DND-41 (cell line): Measurements from ENCODE around the gene POU4F3.

Source experiments
- ATAC-seq: fragments of 200-7000 bp; cut with Tn5 transposase; 3 replicates; pipeline ENCODE4 v1.9.1; 2021; ENCODE audit warnings: low read depth; ENCODE audit not compliant: insufficient read depth
- DNase-seq: peaks from one replicate; pipeline ENCODE4 v3.0.0-alpha.2; 2020
- H2AFZ ChIP-seq: 2 replicates; pipeline ENCODE4 v1.6.0; 2012; ENCODE audit warnings: low read depth, low read length
- H3K27ac ChIP-seq: 2 replicates; pipeline ENCODE4 v1.5.1; 2012; ENCODE audit warnings: low read length, inconsistent platforms
- H3K27me3 ChIP-seq: fragments of 200-600 bp; sonication (generic); 2 replicates; pipeline ENCODE4 v1.6.0; 2012; ENCODE audit warnings: low read length, mild to moderate bottlenecking, inconsistent platforms; ENCODE audit not compliant: insufficient read depth, poor library complexity
- H3K36me3 ChIP-seq: 2 replicates; pipeline ENCODE4 v1.5.1; 2012; ENCODE audit warnings: low read length, inconsistent platforms; ENCODE audit not compliant: insufficient read depth
- H3K4me1 ChIP-seq: 2 replicates; pipeline ENCODE4 v1.5.1; 2012; ENCODE audit warnings: mild to moderate bottlenecking, low read length; ENCODE audit not compliant: insufficient read depth
- H3K4me2 ChIP-seq: 2 replicates; pipeline ENCODE4 v1.6.0; 2012; ENCODE audit warnings: mild to moderate bottlenecking, moderate library complexity, low read length, inconsistent platforms; ENCODE audit not compliant: insufficient read depth
- H3K4me3 ChIP-seq, 2 experiments: fragments of 200-600 bp in 1 of 2; shearing (Covaris generic) in 1 of 2; 2 replicates each; pipeline ENCODE4 v1.5.1; 2012 to 2016; ENCODE audit warnings: inconsistent platforms in 2 of 2, low read length in 2 of 2, mild to moderate bottlenecking in 2 of 2, low read depth in 1 of 2, moderate library complexity in 1 of 2
- H3K79me2 ChIP-seq: 2 replicates; pipeline ENCODE4 v1.6.0; 2012; ENCODE audit warnings: low read length, inconsistent platforms; ENCODE audit not compliant: insufficient read depth
- H3K9ac ChIP-seq: 2 replicates; pipeline ENCODE4 v1.6.0; 2012; ENCODE audit warnings: low read depth, mild to moderate bottlenecking, inconsistent platforms, low read length, moderate library complexity
- H3K9me3 ChIP-seq: 2 replicates; pipeline ENCODE4 v1.5.1; 2012; ENCODE audit warnings: low read length, moderate library complexity, mild to moderate bottlenecking, inconsistent platforms; ENCODE audit not compliant: insufficient read depth, severe bottlenecking
- H4K20me1 ChIP-seq: 2 replicates; pipeline ENCODE4 v1.6.0; 2012; ENCODE audit warnings: low read length; ENCODE audit not compliant: insufficient read depth
- EZH2 ChIP-seq: IDR thresholded peaks from 3 replicates; pipeline ENCODE4 v1.6.1; 2012; ENCODE audit warnings: borderline replicate concordance, low read depth, mild to moderate bottlenecking, moderate library complexity, low read length, inconsistent platforms; ENCODE audit not compliant: severe bottlenecking
- TF ChIP-seq, protein P1 (sequence below): IDR thresholded peaks from 2 replicates; pipeline ENCODE4 v1.5.1; 2012; ENCODE audit warnings: borderline replicate concordance, low read length, moderate library complexity, mild to moderate bottlenecking; ENCODE audit not compliant: poor library complexity, severe bottlenecking; ENCODE audit errors: extremely low read depth

The POU4F3 gene

GRCh38 chr5:146368137-146368536, 29.5 kb downstream of the POU4F3 start:
- Histone ChIP-seq H3K4me3 (no peak overlapping the region), H3K79me2 (no peaks in the 10 kb centered on the region), H3K4me1 (no peaks in the 10 kb centered on the region), H3K36me3 (no peaks in the 10 kb centered on the region), H3K9ac (no peak overlapping the region), H3K27me3 (peaks cover 6% of the 10 kb centered on the region), H3K4me2 (no peak overlapping the region), H4K20me1 (no peaks in the 10 kb centered on the region), H2AFZ (no peak overlapping the region), H3K9me3 (no peaks in the 10 kb centered on the region), H3K27ac (no peak overlapping the region)
- TF ChIP-seq, protein P1, sequence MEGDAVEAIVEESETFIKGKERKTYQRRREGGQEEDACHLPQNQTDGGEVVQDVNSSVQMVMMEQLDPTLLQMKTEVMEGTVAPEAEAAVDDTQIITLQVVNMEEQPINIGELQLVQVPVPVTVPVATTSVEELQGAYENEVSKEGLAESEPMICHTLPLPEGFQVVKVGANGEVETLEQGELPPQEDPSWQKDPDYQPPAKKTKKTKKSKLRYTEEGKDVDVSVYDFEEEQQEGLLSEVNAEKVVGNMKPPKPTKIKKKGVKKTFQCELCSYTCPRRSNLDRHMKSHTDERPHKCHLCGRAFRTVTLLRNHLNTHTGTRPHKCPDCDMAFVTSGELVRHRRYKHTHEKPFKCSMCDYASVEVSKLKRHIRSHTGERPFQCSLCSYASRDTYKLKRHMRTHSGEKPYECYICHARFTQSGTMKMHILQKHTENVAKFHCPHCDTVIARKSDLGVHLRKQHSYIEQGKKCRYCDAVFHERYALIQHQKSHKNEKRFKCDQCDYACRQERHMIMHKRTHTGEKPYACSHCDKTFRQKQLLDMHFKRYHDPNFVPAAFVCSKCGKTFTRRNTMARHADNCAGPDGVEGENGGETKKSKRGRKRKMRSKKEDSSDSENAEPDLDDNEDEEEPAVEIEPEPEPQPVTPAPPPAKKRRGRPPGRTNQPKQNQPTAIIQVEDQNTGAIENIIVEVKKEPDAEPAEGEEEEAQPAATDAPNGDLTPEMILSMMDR: no peak
- TF ChIP-seq EZH2: no peak
- no peak for DNase-seq
- no peak for ATAC-seq

DNA sequence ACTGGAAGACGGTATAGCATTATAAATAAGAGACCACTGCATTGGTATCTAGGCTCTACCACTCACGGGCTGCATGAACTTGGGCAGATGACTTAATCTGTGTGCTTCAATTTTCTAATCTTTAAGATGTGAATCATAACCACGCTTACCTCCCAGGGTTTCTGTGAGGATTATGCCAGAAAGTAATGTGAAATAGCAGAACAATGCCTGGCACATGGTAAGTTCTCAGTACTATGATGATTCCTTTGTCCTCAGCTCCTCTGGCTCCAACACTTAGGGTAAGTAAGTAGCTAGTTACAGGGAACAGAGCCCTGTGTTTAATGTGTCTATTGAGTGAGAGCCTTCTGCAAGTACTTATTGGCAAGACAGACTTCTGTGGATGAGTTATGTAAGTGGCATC, 31.1 kb downstream of the POU4F3 start:
- ATAC-seq (no peak), DNase-seq (no peak)
- peaks cover 6% of the 10 kb centered on the region for H3K27me3 ChIP-seq
- H2AFZ ChIP-seq: no peak overlapping the region
- no peaks in the 10 kb centered on the region for H3K4me1 ChIP-seq
- TF ChIP-seq, protein P1: no peak
- TF ChIP-seq EZH2: no peak
- no peaks in the 10 kb centered on the region for H3K9me3 ChIP-seq
- no peak overlapping the region for H3K27ac ChIP-seq
- H3K9ac ChIP-seq: no peak overlapping the region
- H3K4me2 ChIP-seq: no peak overlapping the region
- H3K36me3 ChIP-seq: no peaks in the 10 kb centered on the region
- H4K20me1 ChIP-seq: no peaks in the 10 kb centered on the region
- H3K4me3 ChIP-seq: no peak overlapping the region
- no peaks in the 10 kb centered on the region for H3K79me2 ChIP-seq

GRCh38 chr5:146376821-146377220, 38.2 kb downstream of the POU4F3 start:
- ATAC-seq (no peak), DNase-seq (no peak)
- H3K4me1 ChIP-seq: no peaks in the 10 kb centered on the region
- no peaks in the 10 kb centered on the region for H3K79me2 ChIP-seq
- no peak overlapping the region for H3K4me2 ChIP-seq
- no peak overlapping the region for H3K4me3 ChIP-seq
- no peaks in the 10 kb centered on the region for H3K9me3 ChIP-seq
- no peak overlapping the region for H3K9ac ChIP-seq
- H3K36me3 ChIP-seq: no peaks in the 10 kb centered on the region
- no peak overlapping the region for H3K27ac ChIP-seq
- no peaks in the 10 kb centered on the region for H3K27me3 ChIP-seq
- TF ChIP-seq, protein P1: no peak
- no peak for TF ChIP-seq EZH2
- H4K20me1 ChIP-seq: no peaks in the 10 kb centered on the region
- no peak overlapping the region for H2AFZ ChIP-seq

- no peak overlapping the region for H3K9ac ChIP-seq
- H3K27me3 ChIP-seq: no peaks in the 10 kb centered on the region
- no peak overlapping the region for H3K27ac ChIP-seq
- no peak overlapping the region for H2AFZ ChIP-seq
- H3K4me3 ChIP-seq: no peak overlapping the region
- no peaks in the 10 kb centered on the region for H3K79me2 ChIP-seq
- H3K4me2 ChIP-seq: no peak overlapping the region
- H4K20me1 ChIP-seq: no peaks in the 10 kb centered on the region
- H3K9me3 ChIP-seq: no peaks in the 10 kb centered on the region
- no peaks in the 10 kb centered on the region for H3K4me1 ChIP-seq
- no peak for DNase-seq
- H3K36me3 ChIP-seq: no peaks in the 10 kb centered on the region
- TF ChIP-seq, protein P1: no peak
- no peak for TF ChIP-seq EZH2
- ATAC-seq: no peak
Measured at GRCh38 chr5:146378986-146379385, 40.3 kb downstream of the POU4F3 start.
